Measurements from ENCODE around the gene PXDC1. TPM values are rescaled to one million over a fixed set of nuclear protein-coding genes. Genes with fewer than 3 reads are reported as not detected.
"Not testable (repeated sequence)": the region's sequence is repeated elsewhere in the genome, so short reads cannot be mapped to it uniquely, and the experiment has no call there.

Gene PXDC1
- polyA plus RNA-seq, 1 donor from 2014 or later = 3.9 TPM

DNA sequence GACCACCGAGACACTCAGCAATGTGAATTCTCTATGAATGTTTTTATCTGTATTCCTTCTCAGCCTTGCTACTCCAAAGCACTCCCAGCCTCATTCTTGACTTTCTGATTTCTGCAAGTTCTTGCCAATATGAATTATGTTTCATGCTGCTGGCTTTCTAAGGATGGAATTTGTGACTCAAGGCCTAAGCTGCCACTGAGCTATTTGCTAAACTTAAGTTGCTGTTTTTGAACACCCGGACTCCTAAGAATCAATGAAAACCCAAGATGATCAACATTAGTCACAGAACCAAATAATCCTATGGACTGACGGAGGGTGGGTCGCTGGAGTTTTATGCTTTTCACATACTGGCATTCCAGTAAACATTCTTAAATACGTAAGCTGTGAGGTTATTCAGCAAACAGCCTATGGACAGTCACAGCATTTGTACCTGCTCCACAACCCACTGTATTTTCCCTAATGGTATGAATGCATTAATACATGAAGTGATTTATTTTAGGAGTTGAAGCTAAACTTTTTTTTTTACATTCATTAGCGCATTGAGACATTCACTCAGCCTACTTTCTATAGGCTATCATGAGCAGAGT is 8.2 kb upstream of the PXDC1 start:
- H3K4me2 ChIP-seq (ENCODE audit: low read length) = no peak overlapping the region
- no peak overlapping the region for H3K27ac ChIP-seq (ENCODE audit: low read length)
- no peaks in the 10 kb centered on the region for H4K20me1 ChIP-seq (ENCODE audit: insufficient read depth)
- H3K27me3 ChIP-seq (ENCODE audit: insufficient read depth, low read depth, low read length) = no peaks in the 10 kb centered on the region
- no peak overlapping the region for H2AFZ ChIP-seq (ENCODE audit: low read depth, low read length)
- H3K4me3 ChIP-seq (ENCODE audit: low read length) = no peak overlapping the region
- H3K9ac ChIP-seq (ENCODE audit: low read length) = no peak overlapping the region
- H3F3A ChIP-seq (ENCODE audit: insufficient read depth, low read length, poor library complexity, severe bottlenecking) = no peaks in the 10 kb centered on the region
- TF ChIP-seq SMC3 (conservative IDR thresholded peaks at IDR 0.05; ENCODE audit: poor library complexity) = no peak
- no peak for TF ChIP-seq TAF1 (IDR thresholded peaks at IDR 0.05; ENCODE audit: low read depth)
- no peak for TF ChIP-seq EZH2 (IDR thresholded peaks at IDR 0.05; ENCODE audit: borderline replicate concordance, insufficient read depth, low read length, poor library complexity, severe bottlenecking)
- TF ChIP-seq MXI1 (conservative IDR thresholded peaks at IDR 0.05; ENCODE audit: poor library complexity, severe bottlenecking) = no peak
- TF ChIP-seq EP300 (conservative IDR thresholded peaks at IDR 0.05; ENCODE audit: poor library complexity, severe bottlenecking) = no peak
- TF ChIP-seq RAD21 (conservative IDR thresholded peaks at IDR 0.05) = no peak
- TF ChIP-seq, protein P1, sequence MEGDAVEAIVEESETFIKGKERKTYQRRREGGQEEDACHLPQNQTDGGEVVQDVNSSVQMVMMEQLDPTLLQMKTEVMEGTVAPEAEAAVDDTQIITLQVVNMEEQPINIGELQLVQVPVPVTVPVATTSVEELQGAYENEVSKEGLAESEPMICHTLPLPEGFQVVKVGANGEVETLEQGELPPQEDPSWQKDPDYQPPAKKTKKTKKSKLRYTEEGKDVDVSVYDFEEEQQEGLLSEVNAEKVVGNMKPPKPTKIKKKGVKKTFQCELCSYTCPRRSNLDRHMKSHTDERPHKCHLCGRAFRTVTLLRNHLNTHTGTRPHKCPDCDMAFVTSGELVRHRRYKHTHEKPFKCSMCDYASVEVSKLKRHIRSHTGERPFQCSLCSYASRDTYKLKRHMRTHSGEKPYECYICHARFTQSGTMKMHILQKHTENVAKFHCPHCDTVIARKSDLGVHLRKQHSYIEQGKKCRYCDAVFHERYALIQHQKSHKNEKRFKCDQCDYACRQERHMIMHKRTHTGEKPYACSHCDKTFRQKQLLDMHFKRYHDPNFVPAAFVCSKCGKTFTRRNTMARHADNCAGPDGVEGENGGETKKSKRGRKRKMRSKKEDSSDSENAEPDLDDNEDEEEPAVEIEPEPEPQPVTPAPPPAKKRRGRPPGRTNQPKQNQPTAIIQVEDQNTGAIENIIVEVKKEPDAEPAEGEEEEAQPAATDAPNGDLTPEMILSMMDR (IDR thresholded peaks at IDR 0.05; ENCODE audit: poor library complexity, severe bottlenecking) = no peak
- TF ChIP-seq, protein P2, sequence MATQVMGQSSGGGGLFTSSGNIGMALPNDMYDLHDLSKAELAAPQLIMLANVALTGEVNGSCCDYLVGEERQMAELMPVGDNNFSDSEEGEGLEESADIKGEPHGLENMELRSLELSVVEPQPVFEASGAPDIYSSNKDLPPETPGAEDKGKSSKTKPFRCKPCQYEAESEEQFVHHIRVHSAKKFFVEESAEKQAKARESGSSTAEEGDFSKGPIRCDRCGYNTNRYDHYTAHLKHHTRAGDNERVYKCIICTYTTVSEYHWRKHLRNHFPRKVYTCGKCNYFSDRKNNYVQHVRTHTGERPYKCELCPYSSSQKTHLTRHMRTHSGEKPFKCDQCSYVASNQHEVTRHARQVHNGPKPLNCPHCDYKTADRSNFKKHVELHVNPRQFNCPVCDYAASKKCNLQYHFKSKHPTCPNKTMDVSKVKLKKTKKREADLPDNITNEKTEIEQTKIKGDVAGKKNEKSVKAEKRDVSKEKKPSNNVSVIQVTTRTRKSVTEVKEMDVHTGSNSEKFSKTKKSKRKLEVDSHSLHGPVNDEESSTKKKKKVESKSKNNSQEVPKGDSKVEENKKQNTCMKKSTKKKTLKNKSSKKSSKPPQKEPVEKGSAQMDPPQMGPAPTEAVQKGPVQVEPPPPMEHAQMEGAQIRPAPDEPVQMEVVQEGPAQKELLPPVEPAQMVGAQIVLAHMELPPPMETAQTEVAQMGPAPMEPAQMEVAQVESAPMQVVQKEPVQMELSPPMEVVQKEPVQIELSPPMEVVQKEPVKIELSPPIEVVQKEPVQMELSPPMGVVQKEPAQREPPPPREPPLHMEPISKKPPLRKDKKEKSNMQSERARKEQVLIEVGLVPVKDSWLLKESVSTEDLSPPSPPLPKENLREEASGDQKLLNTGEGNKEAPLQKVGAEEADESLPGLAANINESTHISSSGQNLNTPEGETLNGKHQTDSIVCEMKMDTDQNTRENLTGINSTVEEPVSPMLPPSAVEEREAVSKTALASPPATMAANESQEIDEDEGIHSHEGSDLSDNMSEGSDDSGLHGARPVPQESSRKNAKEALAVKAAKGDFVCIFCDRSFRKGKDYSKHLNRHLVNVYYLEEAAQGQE (IDR thresholded peaks at IDR 0.05; ENCODE audit: borderline replicate concordance) = no peak
- TF ChIP-seq POLR2AphosphoS5 (IDR thresholded peaks at IDR 0.05) = no peak
- H3K9me3 ChIP-seq (ENCODE audit: low read length) = no peaks in the 10 kb centered on the region
- no peaks in the 10 kb centered on the region for H3K36me3 ChIP-seq (ENCODE audit: insufficient read depth, low read length)
- no peaks in the 10 kb centered on the region for H3K79me2 ChIP-seq (replicated peaks; ENCODE audit: insufficient read depth, low read length)
- no peaks in the 10 kb centered on the region for H3K9me2 ChIP-seq (ENCODE audit: insufficient read depth, low read length)

DNA sequence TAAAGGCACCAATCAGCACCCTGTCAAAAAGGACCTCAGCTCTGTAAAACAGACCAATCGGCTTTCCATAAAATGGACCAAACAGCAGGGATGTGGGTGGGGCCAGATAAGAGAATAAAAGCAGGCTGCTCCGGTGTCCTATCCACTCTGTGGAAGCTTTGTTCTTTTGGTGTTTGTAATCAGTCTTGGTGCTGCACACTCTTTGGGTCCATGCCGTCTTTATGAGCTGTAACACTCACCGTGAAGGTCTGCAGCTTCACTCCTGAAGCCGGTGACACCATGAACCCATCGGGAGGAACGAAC is 7.3 kb upstream of the PXDC1 start:
- Histone ChIP-seq H3K4me2 (ENCODE audit: low read length) (no peak overlapping the region), H3K36me3 (ENCODE audit: insufficient read depth, low read length) (no peaks in the 10 kb centered on the region), H3K9ac (ENCODE audit: low read length) (no peak overlapping the region), H2AFZ (ENCODE audit: low read depth, low read length) (no peak overlapping the region), H3F3A (ENCODE audit: insufficient read depth, low read length, poor library complexity, severe bottlenecking) (no peaks in the 10 kb centered on the region), H3K9me3 (ENCODE audit: low read length) (no peaks in the 10 kb centered on the region), H3K9me2 (ENCODE audit: insufficient read depth, low read length) (no peaks in the 10 kb centered on the region), H4K20me1 (ENCODE audit: insufficient read depth) (no peaks in the 10 kb centered on the region), H3K27me3 (ENCODE audit: insufficient read depth, low read depth, low read length) (no peaks in the 10 kb centered on the region), H3K27ac (ENCODE audit: low read length) (no peak overlapping the region), H3K79me2 (replicated peaks; ENCODE audit: insufficient read depth, low read length) (no peaks in the 10 kb centered on the region), H3K4me3 (ENCODE audit: low read length) (no peak overlapping the region)
- TF ChIP-seq SMC3 (conservative IDR thresholded peaks at IDR 0.05; ENCODE audit: poor library complexity) (no peak), EZH2 (IDR thresholded peaks at IDR 0.05; ENCODE audit: borderline replicate concordance, insufficient read depth, low read length, poor library complexity, severe bottlenecking) (no peak), TAF1 (IDR thresholded peaks at IDR 0.05; ENCODE audit: low read depth) (no peak)
- TF ChIP-seq, protein P2 (IDR thresholded peaks at IDR 0.05; ENCODE audit: borderline replicate concordance) = no peak
- TF ChIP-seq, protein P1 (IDR thresholded peaks at IDR 0.05; ENCODE audit: poor library complexity, severe bottlenecking) = no peak

DNA sequence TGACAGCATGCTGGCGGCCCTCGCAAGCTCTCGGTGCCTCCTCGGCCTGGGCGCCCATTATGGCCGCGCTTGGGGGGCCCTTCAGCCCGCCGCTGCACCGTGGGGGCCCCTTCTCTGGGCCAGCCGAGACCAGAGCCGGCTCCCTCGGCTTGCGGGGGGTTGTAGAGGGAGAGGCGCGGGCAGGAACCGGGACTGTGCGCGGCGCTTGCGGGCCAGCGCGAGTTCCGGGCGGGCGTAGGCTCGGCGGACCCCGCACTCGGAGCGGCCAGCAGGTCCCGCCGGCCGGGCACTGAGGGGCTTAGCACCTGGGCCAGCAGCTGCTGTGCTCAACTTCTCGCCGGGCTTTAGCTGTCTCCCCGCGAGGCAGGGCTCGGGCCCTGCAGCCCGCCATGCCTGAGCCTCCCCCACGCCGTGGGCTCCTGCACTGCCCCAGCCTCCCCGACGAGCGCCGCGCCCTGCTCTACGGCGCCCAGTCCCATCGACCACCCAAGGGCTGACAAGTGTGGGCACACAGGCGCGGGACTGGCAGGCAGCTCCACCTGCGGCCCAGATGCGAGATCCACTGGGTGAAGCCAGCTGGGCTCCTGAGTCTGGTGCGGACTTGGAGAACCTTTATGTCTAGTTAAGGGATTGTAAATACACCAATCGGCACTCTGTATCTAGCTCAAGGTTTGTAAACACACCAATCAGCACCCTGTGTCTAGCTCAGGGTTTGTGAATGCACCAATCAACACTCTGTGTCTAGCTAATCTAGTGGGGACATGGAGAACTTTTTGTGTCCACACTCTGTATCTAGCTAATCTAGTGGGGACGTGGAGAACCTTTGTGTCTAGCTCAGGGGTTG is 6.7 kb upstream of the PXDC1 start:
- H3K36me3 ChIP-seq (ENCODE audit: insufficient read depth, low read length); H3K79me2 ChIP-seq (replicated peaks; ENCODE audit: insufficient read depth, low read length); H3K9me3 ChIP-seq (ENCODE audit: low read length); H3K9ac ChIP-seq (ENCODE audit: low read length); H2AFZ ChIP-seq (ENCODE audit: low read depth, low read length); H3K4me3 ChIP-seq (ENCODE audit: low read length); H4K20me1 ChIP-seq (ENCODE audit: insufficient read depth); H3K27ac ChIP-seq (ENCODE audit: low read length); H3K4me2 ChIP-seq (ENCODE audit: low read length); H3F3A ChIP-seq (ENCODE audit: insufficient read depth, low read length, poor library complexity, severe bottlenecking); H3K27me3 ChIP-seq (ENCODE audit: insufficient read depth, low read depth, low read length); H3K9me2 ChIP-seq (ENCODE audit: insufficient read depth, low read length): not testable (repeated sequence)

Data from neural cell (in vitro differentiated cells).